ENCODE data around the gene DACH1.

DNA sequence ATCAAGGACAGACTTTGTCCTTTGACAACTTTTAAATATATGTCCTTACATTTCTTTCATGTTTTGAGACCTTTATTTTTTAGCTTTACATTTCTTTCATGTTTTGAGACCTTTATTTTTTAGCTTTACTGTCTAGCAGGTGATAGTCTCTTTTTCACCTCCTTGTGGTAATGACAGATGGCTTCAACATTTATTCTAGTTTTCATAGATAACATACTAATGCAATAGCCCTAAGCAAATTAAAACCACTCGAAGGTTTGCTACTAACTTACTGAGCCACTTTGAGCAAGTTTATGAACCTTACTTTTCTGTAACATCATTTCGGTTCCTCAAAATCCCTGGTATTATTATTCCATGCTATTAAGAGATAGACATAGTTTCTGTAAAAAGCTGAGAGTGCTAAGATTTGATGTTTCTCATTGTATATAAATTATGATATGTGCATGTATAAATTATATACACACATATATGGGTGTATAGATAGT is 4.5 kb downstream of the DACH1 start:
- TF ChIP-seq, protein P1, sequence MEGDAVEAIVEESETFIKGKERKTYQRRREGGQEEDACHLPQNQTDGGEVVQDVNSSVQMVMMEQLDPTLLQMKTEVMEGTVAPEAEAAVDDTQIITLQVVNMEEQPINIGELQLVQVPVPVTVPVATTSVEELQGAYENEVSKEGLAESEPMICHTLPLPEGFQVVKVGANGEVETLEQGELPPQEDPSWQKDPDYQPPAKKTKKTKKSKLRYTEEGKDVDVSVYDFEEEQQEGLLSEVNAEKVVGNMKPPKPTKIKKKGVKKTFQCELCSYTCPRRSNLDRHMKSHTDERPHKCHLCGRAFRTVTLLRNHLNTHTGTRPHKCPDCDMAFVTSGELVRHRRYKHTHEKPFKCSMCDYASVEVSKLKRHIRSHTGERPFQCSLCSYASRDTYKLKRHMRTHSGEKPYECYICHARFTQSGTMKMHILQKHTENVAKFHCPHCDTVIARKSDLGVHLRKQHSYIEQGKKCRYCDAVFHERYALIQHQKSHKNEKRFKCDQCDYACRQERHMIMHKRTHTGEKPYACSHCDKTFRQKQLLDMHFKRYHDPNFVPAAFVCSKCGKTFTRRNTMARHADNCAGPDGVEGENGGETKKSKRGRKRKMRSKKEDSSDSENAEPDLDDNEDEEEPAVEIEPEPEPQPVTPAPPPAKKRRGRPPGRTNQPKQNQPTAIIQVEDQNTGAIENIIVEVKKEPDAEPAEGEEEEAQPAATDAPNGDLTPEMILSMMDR (IDR thresholded peaks at IDR 0.05; ENCODE audit: low read depth, low read length), result no peak
- TF ChIP-seq EZH2phosphoT487 (IDR thresholded peaks at IDR 0.05; ENCODE audit: low read depth), result no peak
